Measurements from ENCODE around the gene RMI2.
"Not testable (repeated sequence)": the region's sequence is repeated elsewhere in the genome, so short reads cannot be mapped to it uniquely, and the experiment has no call there.

The RMI2 gene

GRCh38 chr16:11348737-11349598 lies 3.7 kb downstream of the RMI2 start:
- H3K4me3 ChIP-seq (ENCODE audit: low read depth, low read length), result no peak overlapping the region
- no peak for DNase-seq (ENCODE audit: low read depth)

- DNase-seq (ENCODE audit: low read depth), result no peak
- no peak overlapping the region for H3K4me3 ChIP-seq (ENCODE audit: low read depth, low read length)
Measured at GRCh38 chr16:11349599-11350276, 4.5 kb downstream of the RMI2 start.

- no peak for DNase-seq (ENCODE audit: low read depth)
- no peak overlapping the region for H3K4me3 ChIP-seq (ENCODE audit: low read depth, low read length)
Measured at GRCh38 chr16:11350519-11350918, 5.3 kb downstream of the RMI2 start.

GRCh38 chr16:11350921-11351335 lies 5.7 kb downstream of the RMI2 start:
- DNase-seq (ENCODE audit: low read depth), result no peak
- H3K4me3 ChIP-seq (ENCODE audit: low read depth, low read length), result no peak overlapping the region

- DNase-seq (ENCODE audit: low read depth), result no peak
- H3K4me3 ChIP-seq (ENCODE audit: low read depth, low read length), result no peak overlapping the region
Measured at GRCh38 chr16:11353158-11353557, 7.9 kb downstream of the RMI2 start.

- H3K4me3 ChIP-seq (ENCODE audit: low read depth, low read length), result no peak overlapping the region
- no peak for DNase-seq (ENCODE audit: low read depth)
Measured at GRCh38 chr16:11354407-11354732, 9.1 kb downstream of the RMI2 start.

GRCh38 chr16:11354733-11355574 lies 9.7 kb downstream of the RMI2 start:
- no peak for DNase-seq (ENCODE audit: low read depth)
- H3K4me3 ChIP-seq (ENCODE audit: low read depth, low read length), result no peak overlapping the region

- DNase-seq (ENCODE audit: low read depth), result no peak
- no peak overlapping the region for H3K4me3 ChIP-seq (ENCODE audit: low read depth, low read length)
Measured at GRCh38 chr16:11355862-11356261, 10.6 kb downstream of the RMI2 start.

- H3K4me3 ChIP-seq (ENCODE audit: low read depth, low read length), result no peak overlapping the region
- DNase-seq (ENCODE audit: low read depth), result no peak
Measured at GRCh38 chr16:11356573-11357331, 11.5 kb downstream of the RMI2 start.

GRCh38 chr16:11358531-11358930 lies 13.3 kb downstream of the RMI2 start:
- H3K4me3 ChIP-seq (ENCODE audit: low read depth, low read length), result no peak overlapping the region
- DNase-seq (ENCODE audit: low read depth), result no peak

- DNase-seq (ENCODE audit: low read depth), result peak; percentile 35
- no peak overlapping the region for H3K4me3 ChIP-seq (ENCODE audit: low read depth, low read length)
Measured at GRCh38 chr16:11359370-11359769, 14.1 kb downstream of the RMI2 start.

GRCh38 chr16:11360641-11361373 lies 15.5 kb downstream of the RMI2 start:
- H3K4me3 ChIP-seq (ENCODE audit: low read depth, low read length), result no peak overlapping the region
- no peak for DNase-seq (ENCODE audit: low read depth)

- DNase-seq (ENCODE audit: low read depth), result no peak
Measured at GRCh38 chr16:11361701-11362451, 16.6 kb downstream of the RMI2 start.

GRCh38 chr16:11363927-11364258 lies 18.6 kb downstream of the RMI2 start:
- no peak for DNase-seq (ENCODE audit: low read depth)

More at GRCh38 chr16:11361701-11362451, 16.6 kb downstream of the RMI2 start:
- no peak overlapping the region for H3K4me3 ChIP-seq (ENCODE audit: low read depth, low read length)

GRCh38 chr16:11367483-11367906 lies 22.2 kb downstream of the RMI2 start:
- no peak for DNase-seq (ENCODE audit: low read depth)
- H3K4me3 ChIP-seq (ENCODE audit: low read depth, low read length), result no peak overlapping the region

More at GRCh38 chr16:11363927-11364258, 18.6 kb downstream of the RMI2 start:
- H3K4me3 ChIP-seq (ENCODE audit: low read depth, low read length), result no peak overlapping the region

- H3K4me3 ChIP-seq (ENCODE audit: low read depth, low read length), result no peak overlapping the region
- DNase-seq (ENCODE audit: low read depth), result no peak
Measured at GRCh38 chr16:11370084-11370931, 25.0 kb downstream of the RMI2 start.

- DNase-seq (ENCODE audit: low read depth); H3K4me3 ChIP-seq (ENCODE audit: low read depth, low read length): not testable (repeated sequence)
Measured at GRCh38 chr16:11370932-11371279, 25.6 kb downstream of the RMI2 start.

Measured in skeletal muscle cell (primary cell).